ENCODE data around the gene MIEF2.

The MIEF2 gene

DNA sequence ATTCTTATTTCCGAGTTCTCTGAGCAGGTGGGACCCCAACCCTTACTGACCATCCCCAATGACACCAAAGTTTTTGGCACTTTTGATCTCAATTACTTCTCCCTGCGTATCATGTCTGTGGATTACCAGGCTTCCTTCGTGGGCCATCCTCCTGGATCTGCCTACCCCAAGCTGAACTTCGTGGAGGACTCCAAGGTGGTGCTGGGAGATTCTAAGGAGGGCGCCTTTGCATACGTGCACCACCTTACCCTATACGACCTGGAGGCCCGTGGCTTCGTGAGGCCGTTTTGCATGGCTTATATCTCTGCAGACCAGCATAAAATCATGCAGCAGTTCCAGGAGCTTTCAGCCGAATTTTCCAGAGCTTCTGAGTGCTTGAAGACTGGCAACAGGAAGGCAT lies 55.5 kb downstream of the MIEF2 start:
- no peak for DNase-seq
- intact Hi-C loops (cut with DNase I): loop anchor here (10.0 kb wide), 2 partner anchors 61 to 131 kb away; partner anchors contain the start of genes ALKBH5 and FLII

All from head of caudate nucleus (tissue), 42 donors.